Measurements from ENCODE around the gene FARS2. TPM values are rescaled to one million over a fixed set of nuclear protein-coding genes. Genes with fewer than 3 reads are reported as not detected.

FARS2 gene
- total RNA-seq, 3 donors from 2014 or later: 12.0 to 29.6 (median 24.3) TPM

- TF ChIP-seq POLR2AphosphoS5 (IDR thresholded peaks at IDR 0.05): no peak
- no peak for TF ChIP-seq POLR2A (IDR thresholded peaks at IDR 0.05)
- no peak for TF ChIP-seq CTCF (IDR thresholded peaks at IDR 0.05)
- Histone ChIP-seq H3K4me1 (no peaks in the 10 kb centered on the region), H3K36me3 (no peaks in the 10 kb centered on the region), H3K27ac (no peak overlapping the region), H3K27me3 (no peaks in the 10 kb centered on the region), H3K9me3 (peaks cover 0 to 11% of the 10 kb centered on the region in 2 donors), H3K4me3 (no peak overlapping the region)
- intact Hi-C loops (cut with DNase I; ENCODE audit: low total_unique reads): no loop called here
- DNase-seq (ENCODE audit: low spot score in 2 of 2): no peak
Measured at GRCh38 chr6:5323979-5324378, 62.7 kb downstream of the FARS2 start.

DNA sequence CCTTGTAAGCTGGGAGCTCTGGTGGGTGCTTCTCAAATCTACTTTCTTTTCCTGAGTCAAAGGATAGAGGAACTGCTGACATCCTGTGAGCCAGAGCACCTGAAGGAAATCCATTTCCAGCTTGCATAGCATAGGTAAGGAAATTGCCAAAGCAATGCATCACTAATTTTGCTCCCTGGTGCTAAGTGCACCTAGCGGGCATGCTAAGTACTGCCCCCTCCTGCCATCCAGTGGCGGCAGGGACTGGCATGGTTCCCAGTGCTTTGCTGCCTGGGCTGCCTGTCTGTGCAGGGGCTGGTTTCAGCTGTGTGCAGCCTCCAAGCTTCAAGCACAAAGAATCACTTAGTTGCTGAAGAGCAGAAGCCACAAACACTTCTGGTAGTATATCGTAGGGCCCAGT is 63.9 kb downstream of the FARS2 start:
- no peaks in the 10 kb centered on the region for H3K36me3 ChIP-seq
- intact Hi-C loops (cut with DNase I; ENCODE audit: low total_unique reads): no loop called here
- no peak overlapping the region for H3K27ac ChIP-seq
- H3K27me3 ChIP-seq: no peaks in the 10 kb centered on the region
- peaks cover 0 to 11% of the 10 kb centered on the region in 2 donors for H3K9me3 ChIP-seq
- DNase-seq (ENCODE audit: low spot score in 2 of 2): no peak
- no peak for TF ChIP-seq POLR2AphosphoS5 (IDR thresholded peaks at IDR 0.05)
- TF ChIP-seq POLR2A (IDR thresholded peaks at IDR 0.05): no peak
- no peak for TF ChIP-seq CTCF (IDR thresholded peaks at IDR 0.05)
- no peak overlapping the region for H3K4me3 ChIP-seq
- no peaks in the 10 kb centered on the region for H3K4me1 ChIP-seq

DNA sequence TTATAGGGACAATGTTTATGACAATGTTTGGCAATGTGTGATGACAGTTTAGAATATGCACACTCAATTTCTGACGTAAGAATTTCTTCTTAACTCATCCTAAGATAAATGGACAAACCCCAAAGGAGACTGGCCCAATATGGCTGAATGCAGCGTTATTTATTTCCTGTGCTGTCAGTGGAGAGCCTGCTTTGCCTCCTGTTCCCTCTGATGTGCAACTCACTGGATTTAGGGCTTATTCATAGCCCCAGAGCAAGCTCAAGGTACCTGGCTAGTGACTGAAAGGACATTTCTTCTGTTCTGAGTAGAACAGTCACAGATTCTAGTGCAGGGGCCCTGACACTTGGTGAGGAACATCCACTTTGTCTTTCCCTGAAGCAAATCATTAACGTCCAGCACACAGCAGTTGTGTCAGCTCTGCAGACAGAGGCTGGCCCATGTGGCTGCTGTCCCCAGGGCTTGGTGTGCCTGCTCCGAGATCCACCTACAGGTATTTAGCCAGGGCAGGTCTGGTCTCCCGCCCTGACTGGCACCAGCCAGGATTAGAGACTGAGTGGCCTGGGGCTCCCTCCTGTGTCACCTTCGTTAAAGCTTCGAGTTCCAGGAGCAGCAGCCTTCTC is 64.8 kb downstream of the FARS2 start:
- DNase-seq (ENCODE audit: low spot score in 2 of 2): no peak
- Histone ChIP-seq H3K4me1 (no peaks in the 10 kb centered on the region), H3K4me3 (no peak overlapping the region), H3K36me3 (no peaks in the 10 kb centered on the region), H3K27ac (no peak overlapping the region), H3K27me3 (no peaks in the 10 kb centered on the region), H3K9me3 (peaks cover 0 to 11% of the 10 kb centered on the region in 2 donors)
- intact Hi-C loops (cut with DNase I; ENCODE audit: low total_unique reads): no loop called here
- TF ChIP-seq POLR2AphosphoS5 (IDR thresholded peaks at IDR 0.05) (no peak), POLR2A (IDR thresholded peaks at IDR 0.05) (no peak)

DNA sequence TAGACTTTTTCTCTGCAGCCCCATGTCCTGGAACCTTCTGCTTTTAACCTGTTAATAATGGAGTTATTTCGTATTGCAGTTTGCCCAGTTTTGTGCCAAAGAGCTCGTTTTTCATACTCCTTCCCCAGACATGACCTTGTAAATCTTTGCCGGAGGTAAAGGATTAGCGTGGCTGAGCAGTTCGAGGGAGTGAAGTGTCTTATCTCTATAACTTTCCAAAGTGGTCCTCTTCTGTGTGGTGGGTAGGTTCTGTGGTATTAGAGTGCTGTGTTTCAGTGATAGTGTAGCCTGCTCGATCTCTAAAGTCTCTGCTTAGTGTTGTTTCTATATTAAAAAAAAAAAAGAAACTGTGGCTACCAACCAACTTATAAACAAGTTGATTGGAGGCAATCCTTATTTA is 67.5 kb downstream of the FARS2 start:
- TF ChIP-seq POLR2A (IDR thresholded peaks at IDR 0.05) (no peak), POLR2AphosphoS5 (IDR thresholded peaks at IDR 0.05) (no peak), CTCF (IDR thresholded peaks at IDR 0.05) (no peak)
- H3K4me1 ChIP-seq: no peaks in the 10 kb centered on the region
- H3K36me3 ChIP-seq: no peaks in the 10 kb centered on the region
- no peak overlapping the region for H3K27ac ChIP-seq
- peaks cover 0 to 4% of the 10 kb centered on the region in 2 donors for H3K9me3 ChIP-seq
- no peak for DNase-seq (ENCODE audit: low spot score in 2 of 2)
- no peak overlapping the region for H3K4me3 ChIP-seq
- intact Hi-C loops (cut with DNase I; ENCODE audit: low total_unique reads): no loop called here
- H3K27me3 ChIP-seq: no peaks in the 10 kb centered on the region

DNA sequence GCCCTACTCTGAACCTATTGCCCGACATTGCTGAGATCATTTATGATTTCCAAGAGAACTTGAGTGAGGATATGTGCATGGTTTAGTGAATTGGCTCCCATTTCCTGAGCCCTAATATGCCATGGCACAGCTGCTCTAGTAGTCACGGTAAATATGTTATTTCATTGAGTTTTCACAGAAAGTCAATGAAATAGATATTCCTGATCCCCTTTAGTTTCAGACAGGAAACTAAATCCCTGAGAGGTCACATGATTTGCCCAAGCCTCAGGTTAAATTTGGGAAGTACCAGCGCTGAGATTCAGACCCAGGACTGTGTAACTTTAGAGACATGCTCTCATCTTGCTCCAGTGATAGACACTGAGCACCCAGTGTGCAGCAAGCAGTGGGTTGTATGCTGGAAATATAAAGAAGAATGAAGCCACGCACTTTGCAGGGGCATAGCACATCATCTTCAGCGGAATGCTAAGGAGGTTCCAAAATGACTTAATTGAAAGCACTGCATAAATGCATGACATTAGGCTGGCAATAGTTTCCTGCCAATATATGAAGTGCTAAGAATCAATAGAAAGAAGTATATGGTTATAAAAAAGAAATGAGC is 70.6 kb downstream of the FARS2 start:
- H3K27ac ChIP-seq: no peak overlapping the region
- H3K4me3 ChIP-seq: no peak overlapping the region
- TF ChIP-seq POLR2AphosphoS5 (IDR thresholded peaks at IDR 0.05) (no peak), POLR2A (IDR thresholded peaks at IDR 0.05) (no peak), CTCF (IDR thresholded peaks at IDR 0.05) (no peak)
- no peak for DNase-seq (ENCODE audit: low spot score in 2 of 2)
- no peaks in the 10 kb centered on the region for H3K4me1 ChIP-seq
- intact Hi-C loops (cut with DNase I; ENCODE audit: low total_unique reads): no loop called here
- no peaks in the 10 kb centered on the region for H3K9me3 ChIP-seq
- H3K27me3 ChIP-seq: no peaks in the 10 kb centered on the region
- H3K36me3 ChIP-seq: no peaks in the 10 kb centered on the region
